T-helper 1 cell (primary cell): Measurements from ENCODE around the gene TMEM26.
"Not testable (repeated sequence)": the region's sequence is repeated elsewhere in the genome, so short reads cannot be mapped to it uniquely, and the experiment has no call there.

Experiments
- DNase-seq, 5 donors: peaks; one replicate each; pipeline ENCODE4 v3.0.0-alpha.2; 2012 to 2020

TMEM26 gene

DNA sequence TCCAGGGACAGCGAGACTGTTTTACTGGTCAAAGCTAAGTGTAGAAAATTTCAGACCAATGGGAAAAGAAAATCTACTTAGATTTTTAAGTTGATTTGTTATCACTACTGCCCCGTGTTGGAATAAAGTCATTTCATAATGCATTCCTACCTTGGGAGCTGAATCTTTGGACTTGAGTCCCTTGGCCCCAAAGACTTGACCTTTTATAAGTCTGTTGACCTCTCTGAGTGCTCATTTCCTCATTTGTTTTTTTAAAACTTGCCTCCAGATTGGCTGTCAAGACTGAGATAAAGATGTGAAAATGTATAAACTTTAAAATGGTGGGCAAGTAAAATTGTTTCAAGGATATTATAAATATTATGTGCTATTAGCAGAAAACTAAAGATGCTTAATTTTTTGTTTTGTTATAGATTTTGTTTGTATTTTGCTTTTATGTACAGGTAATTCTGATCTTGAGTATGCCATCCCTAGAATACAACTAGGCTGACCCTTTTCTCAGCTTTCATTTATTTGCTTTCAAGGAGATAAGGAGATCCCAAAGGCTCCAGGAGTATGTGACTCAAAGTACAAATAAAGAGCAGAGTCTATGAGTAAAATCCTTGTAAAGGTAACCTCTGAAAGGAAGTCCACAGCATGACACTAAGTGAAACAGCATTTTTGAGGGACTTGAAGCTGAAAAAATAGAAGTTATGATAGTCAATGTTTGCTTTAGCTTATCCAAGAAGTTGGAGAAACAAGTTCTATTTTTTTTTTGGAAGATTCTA, 54.6 kb downstream of the TMEM26 start:
- no peak for DNase-seq

GRCh38 chr10:61397175-61397986, 55.8 kb downstream of the TMEM26 start:
- DNase-seq, result peak in 1 of 5 donors; percentile 20

GRCh38 chr10:61391281-61391680, 61.9 kb downstream of the TMEM26 start:
- DNase-seq, result no peak

DNA sequence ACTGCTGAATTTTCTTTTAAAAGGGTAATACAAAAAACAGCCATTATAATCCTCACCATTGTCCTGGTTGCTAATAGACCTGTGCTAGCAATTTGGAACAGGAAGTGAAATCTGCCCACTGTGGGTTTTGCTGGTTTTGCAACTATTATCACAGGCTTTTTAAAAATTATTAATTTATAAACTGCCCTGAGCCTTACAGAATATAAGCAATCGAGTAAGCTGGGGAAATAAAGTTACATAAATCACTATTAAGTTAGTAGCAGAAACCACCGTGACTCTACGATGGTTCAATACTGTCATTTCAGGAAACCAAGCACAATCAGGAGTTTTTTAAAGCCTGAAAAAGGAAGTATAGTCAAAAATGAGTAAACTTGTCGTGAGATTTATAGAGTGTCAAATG, 62.3 kb downstream of the TMEM26 start:
- peak in 1 of 5 donors; percentile 4 for DNase-seq

- DNase-seq, result no peak
Measured at GRCh38 chr10:61389887-61390286, 63.3 kb downstream of the TMEM26 start.

- DNase-seq, result not testable (repeated sequence)
Measured at GRCh38 chr10:61388986-61389385, 64.2 kb downstream of the TMEM26 start.

DNA sequence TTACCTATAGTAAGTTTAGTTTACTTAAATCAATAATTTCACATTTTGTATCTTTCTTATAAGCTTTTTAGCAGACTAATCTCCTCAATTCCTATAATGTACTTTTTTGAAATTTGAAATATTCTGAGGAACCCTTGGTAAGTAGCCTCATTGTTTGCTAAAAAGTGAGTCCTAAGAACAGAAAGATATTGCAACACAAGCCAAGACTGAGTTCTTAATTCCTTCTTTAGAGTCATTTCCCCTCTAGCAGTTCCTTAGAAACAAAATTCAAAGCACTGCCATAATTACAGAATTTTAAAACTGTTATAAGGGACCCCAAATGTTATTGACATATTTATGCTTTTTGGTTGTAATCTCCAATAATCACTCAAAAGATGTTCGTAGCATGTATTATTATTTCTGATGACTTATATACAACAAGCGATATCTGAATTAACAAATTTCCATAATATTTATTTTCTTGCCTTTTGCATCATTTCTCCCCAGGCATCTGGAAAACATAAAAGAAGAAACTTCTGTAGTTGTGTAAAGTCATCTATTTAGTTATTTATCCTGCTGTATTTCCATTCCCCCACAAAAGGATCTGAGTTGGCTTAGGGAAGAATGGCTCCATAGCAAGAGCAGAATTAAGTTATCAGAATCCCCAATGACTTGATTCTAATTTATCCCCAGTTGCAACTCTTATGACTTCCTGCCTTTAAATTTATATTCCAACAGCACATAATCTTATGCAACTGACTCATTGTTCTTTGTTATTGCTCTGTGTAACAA, 67.8 kb downstream of the TMEM26 start:
- no peak for DNase-seq

DNA sequence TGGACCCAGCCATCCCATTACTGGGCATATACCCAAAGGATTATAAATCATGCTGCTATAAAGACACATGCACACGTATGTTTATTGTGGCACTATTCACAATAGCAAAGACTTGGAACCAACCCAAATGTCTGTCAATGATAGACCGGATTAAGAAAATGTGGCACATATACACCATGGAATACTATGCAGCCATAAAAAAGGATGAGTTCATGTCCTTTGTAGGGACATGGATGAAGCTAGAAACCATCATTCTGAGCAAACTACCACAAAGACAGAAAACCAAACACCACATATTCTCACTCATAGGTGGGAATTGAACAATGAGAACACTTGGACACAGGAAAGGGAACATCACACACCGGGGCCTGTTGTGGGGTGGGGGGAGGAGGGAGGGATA, 72.0 kb downstream of the TMEM26 start:
- DNase-seq, result not testable (repeated sequence)

GRCh38 chr10:61378865-61379264, 74.3 kb downstream of the TMEM26 start:
- DNase-seq, result no peak

- peak in 1 of 5 donors; percentile 2 for DNase-seq
Measured at GRCh38 chr10:61376908-61377368, 76.2 kb downstream of the TMEM26 start.

GRCh38 chr10:61376377-61376776, 76.8 kb downstream of the TMEM26 start:
- no peak for DNase-seq

GRCh38 chr10:61366365-61366764, 86.8 kb downstream of the TMEM26 start:
- DNase-seq, result no peak

GRCh38 chr10:61364619-61365018, 88.6 kb downstream of the TMEM26 start:
- DNase-seq, result no peak

DNA sequence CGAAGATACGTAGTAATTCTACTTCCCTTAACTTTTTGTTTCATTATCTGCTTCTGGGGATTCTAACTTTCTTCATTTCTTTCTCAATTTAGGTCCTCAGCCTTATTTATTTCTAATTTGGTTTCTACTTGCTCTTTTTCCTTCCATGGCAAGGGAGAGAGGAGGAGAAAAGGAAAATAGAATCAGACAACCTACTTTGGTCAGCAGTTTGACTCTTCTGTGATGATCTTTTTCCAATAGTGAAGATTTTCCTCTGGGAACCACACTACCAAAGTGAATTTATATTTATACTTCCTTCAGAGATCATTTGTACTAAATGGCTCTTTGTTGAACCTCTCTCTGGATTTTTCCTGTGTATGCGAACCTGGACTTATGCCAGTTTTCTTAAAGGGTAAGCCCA, 90.2 kb downstream of the TMEM26 start:
- no peak for DNase-seq

DNA sequence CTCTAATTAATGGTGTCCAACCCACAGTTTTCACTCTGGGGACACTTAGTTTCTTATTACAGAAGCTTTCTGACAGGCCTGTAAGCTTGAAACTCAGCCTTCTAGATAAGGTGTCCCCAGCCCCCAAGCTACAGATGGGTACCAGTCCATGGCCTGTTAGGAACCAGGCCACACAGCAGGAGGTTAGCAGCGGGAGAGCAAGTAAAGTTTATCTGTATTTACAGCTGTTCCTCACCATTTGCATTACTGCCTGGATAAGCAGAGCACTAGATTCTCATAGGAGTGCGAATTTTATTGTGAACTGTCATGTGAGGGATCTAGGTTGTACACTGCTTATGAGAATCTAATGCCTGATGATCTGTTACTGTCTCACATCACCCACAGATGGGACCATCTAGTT, 93.7 kb downstream of the TMEM26 start:
- DNase-seq, result no peak

DNA sequence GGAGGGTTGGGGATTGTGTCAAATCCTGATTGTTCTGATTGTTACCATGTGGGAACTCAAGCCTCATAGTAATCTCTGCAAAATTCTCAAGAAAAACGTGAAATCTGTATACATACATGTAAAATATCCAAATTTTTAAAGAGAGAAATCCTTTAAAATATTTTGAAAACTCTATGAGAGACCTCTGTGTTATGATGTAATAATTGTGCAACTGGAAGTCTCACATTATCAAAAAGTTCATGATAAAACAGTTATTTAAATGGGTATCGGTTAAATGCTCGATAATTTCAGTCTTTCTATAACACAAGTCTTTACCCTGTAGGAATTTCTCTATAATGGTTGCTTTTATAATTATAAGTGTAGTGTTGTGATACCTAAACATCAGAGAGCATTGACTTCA, 95.5 kb downstream of the TMEM26 start:
- no peak for DNase-seq
